HFFc6 (cell line): ENCODE measurements around the gene PURB. TPM values are rescaled to one million over a fixed set of nuclear protein-coding genes. Genes with fewer than 3 reads are reported as not detected.

ENCODE experiments used
- DNase-seq: peaks from one replicate; pipeline ENCODE4 v3.0.0-alpha.2; 2018
- H3K27ac Mint-ChIP-seq: 2 replicates; pipeline ENCODE4 v1.8.0; 2020; ENCODE audit warnings: mild to moderate bottlenecking, mixed read lengths
- H3K27me3 Mint-ChIP-seq: 2 replicates; pipeline ENCODE4 v1.8.0; 2021; ENCODE audit warnings: mild to moderate bottlenecking, moderate library complexity, mixed read lengths; ENCODE audit not compliant: insufficient read depth
- H3K36me3 Mint-ChIP-seq: 2 replicates; pipeline ENCODE4 v1.8.0; 2021; ENCODE audit warnings: low read depth, mixed read lengths
- H3K4me1 Mint-ChIP-seq: 2 replicates; pipeline ENCODE4 v1.8.0; 2020; ENCODE audit warnings: low read depth, mixed read lengths
- H3K4me3 Mint-ChIP-seq: 2 replicates; pipeline ENCODE4 v1.8.0; 2020; ENCODE audit warnings: mild to moderate bottlenecking, moderate library complexity, mixed read lengths
- H3K9me3 Mint-ChIP-seq: 2 replicates; pipeline ENCODE4 v1.8.0; 2020; ENCODE audit warnings: mild to moderate bottlenecking, mixed read lengths
- CTCF ChIP-seq: fragments of 200-600 bp; sonication (generic); IDR thresholded peaks from 2 replicates; pipeline ENCODE4 v1.5.0; 2021; ENCODE audit warnings: antibody characterized with exemption, mild to moderate bottlenecking
- total RNA-seq, 6 experiments: library from RNA; stranded (reverse); fragmentation: NEBNext Ultra II Directional; extraction: Animal tissue kit (Norgen Biotek cat#: 25700); gene quantifications; 2 replicates in 1 of 6; 3 replicates in 5 of 6; pipeline ENCODE4 v1.2.3, GENCODE V29; 2021

PURB gene
- total RNA-seq, 6 experiments from 2014 or later: 22.2 to 32.2 (median 26.0) TPM

- DNase-seq: no peak
- Mint-ChIP-seq H3K27ac (no peak overlapping the region), H3K4me1 (peaks cover 12% of the 10 kb centered on the region; the same call in 1 of the 2 replicates), H3K9me3 (no peaks in the 10 kb centered on the region), H3K36me3 (no peaks in the 10 kb centered on the region), H3K4me3 (no peak overlapping the region), H3K27me3 (no peaks in the 10 kb centered on the region; the same call in 1 of the 2 replicates)
- peak; percentile 70 for TF ChIP-seq CTCF
Observed at GRCh38 chr7:44858161-44858560, 27.2 kb downstream of the PURB start.

- no peak overlapping the region for H3K27ac Mint-ChIP-seq
- no peaks in the 10 kb centered on the region for H3K36me3 Mint-ChIP-seq
- no peak for DNase-seq
- TF ChIP-seq CTCF: no peak
- H3K4me3 Mint-ChIP-seq: no peak overlapping the region
- H3K9me3 Mint-ChIP-seq: no peaks in the 10 kb centered on the region
- H3K27me3 Mint-ChIP-seq: no peaks in the 10 kb centered on the region
- peaks cover 15% of the 10 kb centered on the region for H3K4me1 Mint-ChIP-seq
Observed at GRCh38 chr7:44854644-44855364, 30.5 kb downstream of the PURB start.

GRCh38 chr7:44853391-44853790, 31.9 kb downstream of the PURB start:
- Mint-ChIP-seq H3K4me1 (peaks cover 27% of the 10 kb centered on the region), H3K27ac (no peak overlapping the region), H3K9me3 (no peaks in the 10 kb centered on the region), H3K36me3 (no peaks in the 10 kb centered on the region), H3K27me3 (no peaks in the 10 kb centered on the region), H3K4me3 (no peak overlapping the region)
- TF ChIP-seq CTCF: no peak
- no peak for DNase-seq

DNA sequence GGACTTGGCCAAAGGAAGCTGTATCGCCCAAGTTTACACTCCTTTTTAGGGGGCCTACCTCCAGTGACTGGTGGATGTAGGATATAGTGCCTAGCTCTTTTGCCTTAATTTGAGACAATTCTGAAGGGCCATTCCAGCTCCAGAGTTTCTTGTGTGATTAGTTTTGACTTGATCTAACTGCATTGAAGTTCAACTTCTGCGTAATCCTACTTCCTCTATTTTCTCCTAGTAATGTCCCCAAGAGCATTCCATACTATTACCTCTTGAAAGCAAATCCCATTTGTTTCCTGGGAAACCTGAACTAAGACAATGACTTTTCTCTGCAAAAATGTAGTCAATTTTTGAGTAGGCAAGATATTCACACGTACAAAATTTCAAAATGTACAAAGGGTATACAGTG, 32.7 kb downstream of the PURB start:
- H3K36me3 Mint-ChIP-seq: no peaks in the 10 kb centered on the region
- H3K4me1 Mint-ChIP-seq: peaks cover 27% of the 10 kb centered on the region
- no peaks in the 10 kb centered on the region for H3K9me3 Mint-ChIP-seq
- no peak overlapping the region for H3K27ac Mint-ChIP-seq
- H3K4me3 Mint-ChIP-seq: no peak overlapping the region
- no peak for TF ChIP-seq CTCF
- no peaks in the 10 kb centered on the region for H3K27me3 Mint-ChIP-seq
- no peak for DNase-seq

DNA sequence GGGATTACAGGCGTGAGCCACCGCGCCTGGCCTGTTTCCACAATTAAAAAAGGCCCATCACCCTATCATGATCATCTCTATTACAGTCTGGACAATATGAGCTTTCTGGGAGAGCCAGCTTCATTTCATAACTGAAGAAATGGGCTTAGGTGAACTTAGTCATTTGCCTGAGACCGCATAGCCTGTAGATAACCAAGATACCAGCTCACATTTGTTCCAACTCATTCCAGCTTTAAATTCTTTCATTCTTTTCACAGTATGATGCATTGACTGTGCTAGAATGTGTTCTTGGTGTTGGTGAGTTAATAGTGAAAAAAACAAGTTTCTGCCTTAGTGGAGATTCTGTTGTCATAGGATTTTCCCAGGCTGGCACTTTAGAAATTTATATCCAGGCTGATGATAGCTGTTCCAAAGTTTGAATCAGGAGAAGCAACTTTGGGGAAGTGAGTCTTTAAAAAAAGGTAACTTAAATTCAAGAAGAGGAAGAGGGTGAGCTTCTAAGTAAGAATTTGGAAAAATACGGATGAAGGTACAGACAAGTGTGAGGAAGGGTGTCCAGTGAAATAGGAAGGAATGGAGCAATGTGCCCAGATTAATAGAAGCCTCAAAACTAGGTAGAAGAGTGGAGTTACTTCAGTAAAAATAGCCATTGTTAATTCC, 35.3 kb downstream of the PURB start:
- H3K27me3 Mint-ChIP-seq: no peaks in the 10 kb centered on the region
- DNase-seq: peak; percentile 28
- no peaks in the 10 kb centered on the region for H3K36me3 Mint-ChIP-seq
- H3K4me1 Mint-ChIP-seq: peaks cover 40% of the 10 kb centered on the region
- H3K27ac Mint-ChIP-seq: peak overlapping the region; percentile 22; the same call in 1 of the 2 replicates
- no peaks in the 10 kb centered on the region for H3K9me3 Mint-ChIP-seq
- TF ChIP-seq CTCF: no peak
- peak overlapping the region; percentile 99; the same call in 1 of the 2 replicates for H3K4me3 Mint-ChIP-seq
